Dendritic cell treated with granulocyte-macrophage colony-stimulating factor and Interleukin-4, amounts not matched to agents 40 ng/mL and 50 ng/mL, for 4 days (primary cell): ENCODE measurements around the gene CACNA1C.

Experiments used
- H3K27ac Mint-ChIP-seq: one replicate; pipeline ENCODE4 v1.8.0; 2022; ENCODE audit warnings: mild to moderate bottlenecking, mixed read lengths
- H3K27me3 Mint-ChIP-seq: one replicate; pipeline ENCODE4 v1.8.0; 2022; ENCODE audit warnings: mild to moderate bottlenecking, mixed read lengths
- H3K36me3 Mint-ChIP-seq: one replicate; pipeline ENCODE4 v1.8.0; 2022; ENCODE audit warnings: low read depth, mixed read lengths
- H3K4me1 Mint-ChIP-seq: one replicate; pipeline ENCODE4 v1.8.0; 2022; ENCODE audit warnings: low read depth, mixed read lengths
- H3K4me3 Mint-ChIP-seq: one replicate; pipeline ENCODE4 v1.8.0; 2022; ENCODE audit warnings: mild to moderate bottlenecking, moderate library complexity, mixed read lengths
- H3K9me3 Mint-ChIP-seq: one replicate; pipeline ENCODE4 v1.8.0; 2022; ENCODE audit warnings: mixed read lengths
- intact Hi-C: fragments of 100-400 bp; cut with micrococcal nuclease; formaldehyde crosslinking; loops from one replicate; pipeline ENCODE4 v1.15.0; 2022

CACNA1C gene

GRCh38 chr12:2019126-2019525 lies 33.7 kb upstream of the CACNA1C start:
- Mint-ChIP-seq H3K27me3 (peaks cover 3% of the 10 kb centered on the region), H3K27ac (no peak overlapping the region), H3K4me3 (no peak overlapping the region), H3K9me3 (no peaks in the 10 kb centered on the region), H3K4me1 (no peaks in the 10 kb centered on the region), H3K36me3 (no peaks in the 10 kb centered on the region)
- intact Hi-C loops = no loop called here

DNA sequence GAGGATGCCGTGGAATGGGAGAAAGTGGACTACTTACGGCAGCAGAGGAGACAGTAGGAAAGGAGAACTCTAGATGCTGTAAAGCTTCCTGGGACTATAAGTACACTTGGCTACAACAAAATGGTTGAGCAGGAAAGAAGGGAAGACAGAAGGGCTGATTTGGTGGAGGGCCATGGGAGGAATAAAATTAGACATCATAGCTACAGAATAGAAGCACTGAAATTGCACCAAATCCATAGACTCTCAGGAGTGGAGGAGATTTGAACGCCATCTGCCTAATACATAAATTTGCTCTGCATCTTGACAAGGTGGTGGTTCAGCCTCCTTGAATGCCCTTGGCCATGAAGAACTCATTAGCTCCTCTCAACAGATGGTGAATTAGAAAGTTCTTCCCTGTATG lies 32.3 kb upstream of the CACNA1C start:
- Mint-ChIP-seq H3K27ac (no peak overlapping the region), H3K4me1 (no peaks in the 10 kb centered on the region)

DNA sequence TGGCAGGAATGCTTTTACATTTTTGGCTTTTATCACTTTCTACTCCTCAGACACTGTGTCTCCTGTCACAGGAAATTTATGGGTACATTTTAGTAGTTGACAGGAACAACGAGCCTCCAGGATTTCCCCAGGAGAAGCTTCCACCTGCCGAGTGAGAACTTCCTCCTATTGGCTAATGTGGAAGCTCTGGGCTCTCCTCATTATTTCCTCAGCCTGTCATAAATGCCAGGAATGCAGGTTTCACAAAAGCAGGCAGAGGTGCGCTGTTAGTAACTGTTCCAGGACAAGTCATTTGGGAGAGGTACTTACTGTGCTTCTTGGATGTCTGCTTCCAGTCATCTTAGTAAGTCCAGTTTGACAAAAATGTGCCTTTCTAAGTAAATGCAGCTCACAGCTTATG lies 29.4 kb upstream of the CACNA1C start:
- Mint-ChIP-seq H3K9me3 (no peaks in the 10 kb centered on the region), H3K4me3 (no peak overlapping the region), H3K27me3 (peaks cover 2% of the 10 kb centered on the region), H3K36me3 (no peaks in the 10 kb centered on the region), H3K4me1 (no peaks in the 10 kb centered on the region), H3K27ac (no peak overlapping the region)
- intact Hi-C loops = no loop called here

More for the DNA sequence above, 32.3 kb upstream of the CACNA1C start:
- peaks cover 2% of the 10 kb centered on the region for H3K27me3 Mint-ChIP-seq
- no peaks in the 10 kb centered on the region for H3K36me3 Mint-ChIP-seq
- H3K4me3 Mint-ChIP-seq = no peak overlapping the region
- no peaks in the 10 kb centered on the region for H3K9me3 Mint-ChIP-seq
- intact Hi-C loops = no loop called here

GRCh38 chr12:2027351-2027750 lies 25.4 kb upstream of the CACNA1C start:
- no peaks in the 10 kb centered on the region for H3K4me1 Mint-ChIP-seq
- intact Hi-C loops = no loop called here
- H3K9me3 Mint-ChIP-seq = no peaks in the 10 kb centered on the region
- H3K27me3 Mint-ChIP-seq = peaks cover 12% of the 10 kb centered on the region
- no peaks in the 10 kb centered on the region for H3K36me3 Mint-ChIP-seq
- H3K27ac Mint-ChIP-seq = no peak overlapping the region
- no peak overlapping the region for H3K4me3 Mint-ChIP-seq

GRCh38 chr12:2029851-2030250 lies 22.9 kb upstream of the CACNA1C start:
- intact Hi-C loops = loop anchor here (10.0 kb wide), 1 partner anchor 235 kb away; no protein-coding TSS in a partner anchor

GRCh38 chr12:2032506-2032905 lies 20.3 kb upstream of the CACNA1C start:
- intact Hi-C loops = loop anchor here (10.0 kb wide), 1 partner anchor 238 kb away; no protein-coding TSS in a partner anchor
- H3K9me3 Mint-ChIP-seq = no peaks in the 10 kb centered on the region
- H3K4me1 Mint-ChIP-seq = peaks cover 15% of the 10 kb centered on the region
- no peaks in the 10 kb centered on the region for H3K36me3 Mint-ChIP-seq
- peaks cover 60% of the 10 kb centered on the region for H3K27me3 Mint-ChIP-seq
- H3K4me3 Mint-ChIP-seq = no peak overlapping the region
- H3K27ac Mint-ChIP-seq = no peak overlapping the region

More at GRCh38 chr12:2029851-2030250, 22.9 kb upstream of the CACNA1C start:
- H3K9me3 Mint-ChIP-seq = no peaks in the 10 kb centered on the region
- no peak overlapping the region for H3K27ac Mint-ChIP-seq
- peaks cover 4% of the 10 kb centered on the region for H3K4me1 Mint-ChIP-seq
- peaks cover 36% of the 10 kb centered on the region for H3K27me3 Mint-ChIP-seq
- H3K36me3 Mint-ChIP-seq = no peaks in the 10 kb centered on the region
- H3K4me3 Mint-ChIP-seq = no peak overlapping the region

DNA sequence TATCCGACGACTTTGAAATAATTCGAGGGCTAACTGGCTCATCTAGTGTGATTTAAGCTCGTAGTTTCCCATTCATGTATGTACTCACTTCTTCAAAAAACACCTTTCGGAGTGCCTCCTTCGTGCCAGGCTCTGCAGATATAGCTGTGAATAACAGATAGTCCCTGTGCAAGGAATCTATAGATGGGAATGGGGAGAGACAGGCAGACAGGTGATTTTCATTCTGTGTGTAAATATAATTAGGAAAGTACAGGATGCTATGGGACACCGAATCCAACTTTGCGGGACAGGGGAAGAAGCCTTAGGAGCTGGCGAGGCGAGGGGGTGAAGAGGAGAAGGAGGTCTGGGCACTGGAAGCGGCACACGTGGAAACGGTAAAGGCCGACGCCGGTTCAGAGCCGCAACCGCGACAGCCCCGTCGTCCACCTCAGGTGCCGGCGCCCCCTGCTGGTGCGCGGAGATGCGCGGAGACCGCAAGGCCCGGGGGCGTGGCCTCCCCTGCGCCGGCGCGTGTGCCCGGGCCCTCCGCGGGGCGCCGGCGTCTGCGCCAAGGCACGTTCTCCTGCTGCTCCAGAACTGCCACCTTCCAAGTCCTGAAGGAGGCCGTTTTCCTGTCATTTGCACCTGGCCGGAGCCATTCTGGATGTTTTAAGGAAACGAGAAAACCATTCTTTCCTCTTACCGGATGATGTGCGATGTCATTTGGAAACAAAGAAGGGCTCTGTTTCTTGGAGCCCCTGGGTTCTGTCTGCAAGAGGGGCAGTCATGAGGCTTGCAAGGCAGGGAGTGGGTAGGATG lies 18.0 kb upstream of the CACNA1C start:
- H3K9me3 Mint-ChIP-seq = no peaks in the 10 kb centered on the region
- H3K27ac Mint-ChIP-seq = no peak overlapping the region
- H3K4me3 Mint-ChIP-seq = peak overlapping the region; percentile 51
- H3K36me3 Mint-ChIP-seq = no peaks in the 10 kb centered on the region
- intact Hi-C loops = loop anchor here (10.0 kb wide), 1 partner anchor 240 kb away; no protein-coding TSS in a partner anchor
- H3K27me3 Mint-ChIP-seq = peaks cover 66% of the 10 kb centered on the region
- peaks cover 15% of the 10 kb centered on the region for H3K4me1 Mint-ChIP-seq

- H3K4me1 Mint-ChIP-seq = peaks cover 15% of the 10 kb centered on the region
- no peak overlapping the region for H3K27ac Mint-ChIP-seq
- H3K27me3 Mint-ChIP-seq = peaks cover 67% of the 10 kb centered on the region
- peak overlapping the region; percentile 51 for H3K4me3 Mint-ChIP-seq
- intact Hi-C loops = loop anchor here (10.0 kb wide), 1 partner anchor 241 kb away; no protein-coding TSS in a partner anchor
- no peaks in the 10 kb centered on the region for H3K9me3 Mint-ChIP-seq
- no peaks in the 10 kb centered on the region for H3K36me3 Mint-ChIP-seq
Observed at GRCh38 chr12:2035431-2036055, 17.2 kb upstream of the CACNA1C start.

DNA sequence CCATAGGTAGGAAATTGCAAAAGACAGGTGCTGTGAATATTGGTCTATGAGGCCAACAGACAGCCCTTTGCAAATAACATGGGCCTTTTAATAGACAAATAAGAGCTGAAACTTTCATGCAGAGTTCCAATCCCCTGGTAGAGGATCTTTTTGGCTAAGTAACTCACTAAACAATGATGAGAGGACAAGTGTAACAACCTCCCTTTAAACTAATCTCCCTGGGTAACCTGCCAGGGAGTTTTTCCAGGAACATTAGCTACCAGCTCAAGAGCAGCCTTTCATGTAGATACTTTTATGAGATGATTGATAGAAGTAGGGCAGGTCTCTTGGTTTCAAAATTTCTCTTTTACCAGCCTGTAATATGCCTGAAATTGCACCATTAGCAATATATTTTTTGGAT lies 13.8 kb upstream of the CACNA1C start:
- intact Hi-C loops = loop anchor here (10.0 kb wide), 1 partner anchor 244 kb away; no protein-coding TSS in a partner anchor
- Mint-ChIP-seq H3K27ac (no peak overlapping the region), H3K4me3 (no peak overlapping the region), H3K27me3 (peaks cover 50% of the 10 kb centered on the region), H3K36me3 (no peaks in the 10 kb centered on the region), H3K9me3 (no peaks in the 10 kb centered on the region), H3K4me1 (peaks cover 15% of the 10 kb centered on the region)

- H3K27me3 Mint-ChIP-seq = peaks cover 19% of the 10 kb centered on the region
- H3K4me1 Mint-ChIP-seq = no peaks in the 10 kb centered on the region
- no peak overlapping the region for H3K27ac Mint-ChIP-seq
- H3K4me3 Mint-ChIP-seq = no peak overlapping the region
- no peaks in the 10 kb centered on the region for H3K9me3 Mint-ChIP-seq
- H3K36me3 Mint-ChIP-seq = no peaks in the 10 kb centered on the region
- intact Hi-C loops = no loop called here
Observed at GRCh38 chr12:2043054-2043453, 9.7 kb upstream of the CACNA1C start.

- H3K36me3 Mint-ChIP-seq = no peaks in the 10 kb centered on the region
- intact Hi-C loops = no loop called here
- H3K27ac Mint-ChIP-seq = no peak overlapping the region
Observed at GRCh38 chr12:2044165-2044564, 8.6 kb upstream of the CACNA1C start.

DNA sequence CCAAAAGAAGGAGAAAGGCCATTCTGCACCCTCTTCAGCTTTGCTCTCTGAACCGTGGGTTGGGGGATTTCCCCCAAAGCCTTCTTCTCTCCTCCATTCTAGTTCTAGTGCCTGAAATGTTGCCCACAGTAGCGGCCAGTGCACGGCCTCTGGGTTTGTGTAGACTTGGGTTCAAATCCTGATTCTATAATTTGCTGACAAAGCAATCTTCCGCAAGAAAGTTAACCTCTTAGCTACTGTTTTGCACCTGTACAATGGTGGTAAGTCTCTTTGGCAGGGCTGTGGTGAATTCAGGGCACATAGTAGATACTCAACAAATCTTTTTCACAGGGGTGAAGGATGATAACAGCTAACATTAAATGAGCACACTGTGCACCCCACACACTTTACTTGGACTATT lies 5.8 kb upstream of the CACNA1C start:
- H3K36me3 Mint-ChIP-seq = no peaks in the 10 kb centered on the region
- peaks cover 30% of the 10 kb centered on the region for H3K27me3 Mint-ChIP-seq
- no peak overlapping the region for H3K27ac Mint-ChIP-seq
- no peaks in the 10 kb centered on the region for H3K9me3 Mint-ChIP-seq
- no peaks in the 10 kb centered on the region for H3K4me1 Mint-ChIP-seq
- no peak overlapping the region for H3K4me3 Mint-ChIP-seq
- intact Hi-C loops = no loop called here

More at GRCh38 chr12:2044165-2044564, 8.6 kb upstream of the CACNA1C start:
- Mint-ChIP-seq H3K27me3 (peaks cover 22% of the 10 kb centered on the region), H3K4me1 (no peaks in the 10 kb centered on the region), H3K4me3 (no peak overlapping the region), H3K9me3 (no peaks in the 10 kb centered on the region)

- Mint-ChIP-seq H3K4me3 (no peak overlapping the region), H3K36me3 (no peaks in the 10 kb centered on the region), H3K9me3 (no peaks in the 10 kb centered on the region), H3K27ac (no peak overlapping the region), H3K27me3 (peaks cover 31% of the 10 kb centered on the region), H3K4me1 (no peaks in the 10 kb centered on the region)
- intact Hi-C loops = no loop called here
Observed at GRCh38 chr12:2047752-2048151, 5.0 kb upstream of the CACNA1C start.
